HG02763 (cell line): Measurements from ENCODE around the gene PRR11.
"Not testable (repeated sequence)": the region's sequence is repeated elsewhere in the genome, so short reads cannot be mapped to it uniquely, and the experiment has no call there.

ENCODE experiments used
- ATAC-seq: cut with Tn5 transposase; IDR thresholded peaks from one replicate; pipeline ENCODE4 v1.9.1; 2021; ENCODE audit warnings: mild to moderate bottlenecking, moderate library complexity; ENCODE audit not compliant: unreplicated experiment

The PRR11 gene

DNA sequence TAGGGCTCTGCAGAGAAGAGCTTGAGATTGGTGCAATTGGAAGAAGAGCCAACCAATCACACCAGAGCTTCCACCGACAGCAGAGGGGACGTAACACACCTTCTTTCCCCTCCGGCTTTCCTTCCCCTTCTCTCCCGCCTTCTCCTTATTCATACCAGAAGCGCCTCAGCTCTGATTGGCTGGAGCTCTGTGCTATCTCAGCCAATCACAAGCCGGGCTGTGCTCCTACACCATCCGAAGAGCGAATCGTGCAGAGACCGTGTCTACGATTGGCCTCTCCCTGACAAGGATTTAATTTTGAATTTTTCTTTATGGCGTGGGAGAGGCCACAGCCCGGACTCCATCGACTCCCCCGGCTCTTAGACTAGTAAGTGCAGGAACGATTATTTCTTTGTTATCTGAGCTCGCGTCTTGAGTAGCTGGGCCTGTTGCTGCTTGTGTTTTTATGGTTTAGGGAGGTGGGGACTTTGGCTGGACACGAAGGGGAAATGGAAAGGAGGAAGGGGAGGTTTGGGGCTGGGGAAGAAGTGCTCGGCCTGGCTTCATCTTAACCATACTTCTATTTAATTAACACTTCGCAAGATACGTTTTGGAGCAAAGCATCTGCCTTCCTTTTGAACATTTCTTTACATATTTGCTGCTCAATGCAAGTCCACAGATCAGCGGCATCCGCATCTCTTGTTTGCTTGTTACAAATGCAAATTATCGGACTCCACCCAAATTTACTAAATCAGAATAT is at the start of gene PRR11:
PRR11 (plus strand) TSS at position 308 of the 739 bp plus-strand sequence. CDS start 14,007 bp downstream, outside the sequence.
- ATAC-seq, result peak; percentile 81

DNA sequence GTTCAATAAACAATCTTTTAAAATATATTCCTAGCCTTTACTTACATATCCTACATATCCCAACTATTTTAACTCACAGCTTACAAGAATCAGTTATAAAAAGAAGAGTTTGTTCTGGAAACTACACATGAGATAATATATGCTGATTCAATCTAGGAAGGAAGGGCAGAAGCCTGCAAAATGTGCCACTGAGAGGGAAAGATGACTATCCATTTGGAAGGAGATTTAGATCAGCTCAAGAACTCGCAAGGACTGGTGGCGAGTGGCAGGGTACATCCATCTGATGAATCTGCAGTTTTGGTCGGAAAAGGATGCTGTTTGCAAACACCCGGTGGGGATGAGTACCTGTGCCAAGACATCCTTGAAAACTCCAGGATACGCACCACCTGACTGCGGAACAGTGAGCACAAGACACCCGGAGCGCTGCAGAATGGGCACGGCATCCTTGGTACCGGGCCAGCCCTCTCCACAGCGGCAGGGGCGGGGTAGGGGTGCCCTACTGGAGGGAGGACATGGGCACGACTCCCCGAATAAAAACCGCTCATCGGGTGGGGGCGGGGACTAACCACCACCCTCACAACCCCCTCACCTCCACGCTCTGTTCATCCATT is 49.6 kb upstream of the PRR11 start:
- peak; percentile 20 for ATAC-seq

DNA sequence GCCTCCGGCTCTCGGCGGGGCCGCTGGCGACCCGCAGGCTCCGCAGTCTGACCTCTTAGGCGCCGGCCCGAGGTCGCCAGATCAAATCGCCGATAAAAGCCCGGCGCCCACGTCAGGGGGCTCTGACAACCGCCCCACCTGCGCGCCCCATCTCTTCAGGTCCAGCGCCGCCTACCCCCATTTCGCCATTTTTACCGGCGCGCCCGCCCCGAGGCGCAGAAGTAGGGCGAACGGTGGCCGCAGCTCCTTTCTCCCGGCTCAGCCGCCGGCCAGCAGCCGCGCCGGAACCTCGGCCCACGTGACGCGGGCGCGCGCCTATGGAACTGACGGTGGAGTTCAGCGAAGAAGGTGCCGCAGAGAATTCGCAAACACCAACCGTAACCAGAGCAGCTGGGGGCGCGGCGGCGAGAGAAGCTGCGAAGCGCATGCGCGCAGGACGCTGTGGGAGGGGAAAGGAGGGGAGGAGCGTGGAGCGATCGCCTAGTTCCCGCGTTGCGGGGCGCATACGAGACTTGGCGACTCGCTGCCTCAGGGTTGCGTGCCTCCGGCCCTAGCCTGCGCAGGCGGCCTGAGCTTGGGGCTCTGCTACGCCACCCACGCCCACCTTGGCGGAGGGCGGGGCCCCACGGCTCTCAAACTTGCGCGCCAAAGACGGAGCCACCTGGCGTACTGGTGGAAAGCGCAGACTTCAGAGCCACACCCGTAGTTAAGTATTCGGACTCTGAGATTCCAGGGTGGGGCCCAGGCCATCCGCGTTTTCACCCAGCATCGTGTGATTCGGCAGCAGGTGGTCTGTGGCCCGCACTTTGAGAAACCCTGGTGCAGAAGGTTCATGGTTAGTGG is 48.9 kb upstream of the PRR11 start, which contains the start of gene TRIM37:
TRIM37 (minus strand) TSS at position 418 of the 843 bp plus-strand sequence. CDS start 419 bp downstream, outside the sequence.
- peak; percentile 94 for ATAC-seq

DNA sequence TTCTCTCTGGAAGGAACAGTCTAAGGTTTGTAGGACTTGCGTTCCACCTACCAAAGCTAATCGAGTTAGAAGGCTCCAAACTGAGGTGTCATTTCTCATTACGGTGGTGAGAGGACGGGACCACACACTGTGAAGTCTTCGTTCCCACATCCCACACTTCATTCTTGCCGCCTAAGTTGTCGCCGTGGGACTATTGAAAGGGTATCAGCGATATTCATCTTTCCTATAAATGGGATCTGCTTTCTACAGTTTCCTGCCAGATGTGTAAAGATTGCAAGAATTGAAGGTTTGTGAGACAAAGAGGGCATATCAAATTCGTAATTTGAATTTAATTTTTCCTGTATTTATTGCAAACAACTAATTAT is 48.3 kb upstream of the PRR11 start:
- no peak for ATAC-seq

DNA sequence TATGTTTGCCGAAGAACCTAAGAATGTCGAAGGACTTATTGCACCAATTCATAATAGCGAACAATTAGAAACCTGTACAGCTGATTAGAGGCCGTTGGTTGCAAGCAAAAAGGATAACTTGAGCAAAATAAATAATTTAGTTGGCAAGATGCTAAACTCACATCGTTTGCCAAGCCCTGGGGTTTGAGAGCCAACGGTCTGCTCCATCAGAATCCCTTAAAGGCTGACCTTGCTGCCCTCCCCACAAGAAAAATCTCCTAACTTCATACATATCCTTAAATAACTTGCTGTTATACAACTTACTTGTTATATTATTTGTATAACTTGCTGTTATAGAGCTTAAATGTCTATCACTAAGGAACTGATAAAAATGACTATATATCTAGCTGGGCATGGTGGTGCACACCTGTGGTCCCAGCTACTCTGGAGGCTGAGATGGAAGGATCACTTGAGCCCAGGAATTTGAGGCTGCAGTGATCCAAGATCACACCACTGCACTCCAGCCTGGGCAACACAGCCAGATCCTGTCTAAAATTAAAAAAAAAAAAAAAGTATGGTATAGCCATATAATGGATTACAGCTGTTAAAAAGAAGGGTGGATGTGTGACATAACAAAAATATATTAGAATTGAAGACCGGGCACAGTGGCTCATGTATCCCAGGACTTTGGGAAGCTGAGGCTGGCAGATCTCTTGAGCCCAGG is 47.0 kb upstream of the PRR11 start:
- no peak for ATAC-seq

DNA sequence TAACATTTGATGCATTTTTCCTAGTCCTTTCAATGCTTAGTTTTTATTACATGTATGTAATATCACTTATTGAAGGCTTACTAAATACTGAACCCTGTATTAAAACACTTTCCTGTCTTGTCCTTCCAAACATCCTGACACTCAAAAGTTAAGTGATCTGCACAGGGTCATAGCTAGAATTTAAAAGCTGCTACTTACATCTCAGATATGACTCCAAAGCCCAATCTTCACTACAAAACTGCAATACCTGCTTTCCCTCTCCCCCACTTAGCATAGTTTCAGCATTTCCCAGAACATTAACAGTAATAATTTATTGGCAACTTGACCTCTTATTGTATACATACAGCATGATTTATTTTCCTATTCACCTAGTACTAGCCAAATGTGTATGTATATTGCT is 44.6 kb upstream of the PRR11 start:
- no peak for ATAC-seq

DNA sequence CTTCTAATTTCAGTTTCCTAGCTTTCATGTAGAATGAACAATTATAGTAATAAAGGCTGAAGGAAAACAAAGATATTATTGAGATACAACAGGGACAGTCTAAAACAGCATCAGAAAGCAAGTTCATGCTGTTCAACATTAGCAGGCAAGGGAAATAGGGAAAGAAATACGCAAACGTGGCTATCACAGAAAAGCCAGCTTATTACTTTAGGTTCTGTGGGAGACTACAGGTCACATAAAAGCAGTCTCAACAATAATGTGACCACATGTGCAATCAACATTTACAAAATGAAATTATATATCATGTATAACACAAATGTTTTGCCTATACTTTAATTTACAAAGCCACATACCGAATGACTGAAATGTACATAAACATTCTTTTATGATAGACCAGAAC is 44.0 kb upstream of the PRR11 start:
- ATAC-seq, result no peak

DNA sequence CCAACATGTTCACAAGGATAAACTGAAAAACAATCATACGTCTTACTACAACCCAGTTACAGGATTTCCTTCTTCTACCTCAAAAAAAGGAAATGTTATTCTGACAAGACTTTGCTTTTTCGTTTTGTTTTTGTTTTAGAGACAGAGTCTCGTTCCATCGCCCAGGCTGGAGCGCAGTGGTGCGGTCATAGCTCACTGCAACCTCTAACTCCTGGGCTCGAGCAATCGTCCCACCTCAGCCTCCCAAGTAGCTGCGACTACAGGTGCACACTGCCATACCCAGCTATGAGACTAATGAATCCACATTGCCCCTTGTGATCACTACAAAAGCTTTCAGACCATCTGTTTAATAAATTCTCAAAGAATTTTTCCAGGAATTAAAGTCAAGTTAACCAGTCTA is 40.1 kb upstream of the PRR11 start:
- ATAC-seq, result no peak

DNA sequence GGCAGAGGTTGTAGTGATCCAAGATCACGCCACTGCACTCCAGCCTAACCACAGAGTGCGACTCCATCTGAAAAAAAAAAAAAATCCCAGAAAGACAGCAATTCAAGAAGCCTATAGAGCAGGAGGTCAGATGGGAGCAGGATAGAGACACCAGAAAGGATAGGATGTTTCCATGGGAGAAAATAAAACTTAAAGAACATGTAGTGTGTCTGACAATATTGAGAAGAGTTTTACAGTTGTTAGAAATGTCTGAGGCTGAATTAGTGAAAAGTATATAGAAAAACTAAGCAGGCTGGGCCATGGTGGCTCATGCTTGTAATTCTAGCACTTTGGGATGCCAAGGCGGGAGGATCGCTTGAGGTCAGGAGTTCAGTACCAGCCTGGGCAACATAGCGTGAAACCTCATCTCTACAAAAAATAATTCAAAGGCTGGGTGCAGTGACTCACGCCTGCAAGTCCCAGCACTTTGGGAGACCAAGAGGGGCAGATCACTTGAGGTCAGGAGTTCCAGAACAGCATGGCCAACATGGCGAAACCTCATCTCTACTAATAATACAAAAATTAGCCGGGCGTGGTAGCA is 33.6 kb upstream of the PRR11 start:
- no peak for ATAC-seq

DNA sequence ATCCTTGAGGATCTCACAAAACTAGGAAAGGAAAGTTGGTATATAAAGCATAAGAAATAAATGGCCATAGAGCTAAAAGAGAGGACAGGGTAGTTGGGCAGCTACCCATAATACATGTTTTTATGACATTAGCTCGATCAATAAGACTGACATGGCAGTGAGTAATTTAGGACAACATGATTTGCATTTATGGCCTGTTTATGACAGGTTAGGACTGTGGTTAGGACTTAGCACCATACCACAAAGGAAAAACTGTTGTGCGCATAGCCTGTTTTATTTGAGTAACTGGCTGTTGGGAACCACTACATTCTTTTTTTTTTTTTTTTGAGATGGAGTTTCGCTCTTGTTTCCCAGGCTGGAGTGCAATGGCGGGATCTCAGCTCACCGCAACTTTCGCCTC is 30.9 kb upstream of the PRR11 start:
- ATAC-seq, result no peak

DNA sequence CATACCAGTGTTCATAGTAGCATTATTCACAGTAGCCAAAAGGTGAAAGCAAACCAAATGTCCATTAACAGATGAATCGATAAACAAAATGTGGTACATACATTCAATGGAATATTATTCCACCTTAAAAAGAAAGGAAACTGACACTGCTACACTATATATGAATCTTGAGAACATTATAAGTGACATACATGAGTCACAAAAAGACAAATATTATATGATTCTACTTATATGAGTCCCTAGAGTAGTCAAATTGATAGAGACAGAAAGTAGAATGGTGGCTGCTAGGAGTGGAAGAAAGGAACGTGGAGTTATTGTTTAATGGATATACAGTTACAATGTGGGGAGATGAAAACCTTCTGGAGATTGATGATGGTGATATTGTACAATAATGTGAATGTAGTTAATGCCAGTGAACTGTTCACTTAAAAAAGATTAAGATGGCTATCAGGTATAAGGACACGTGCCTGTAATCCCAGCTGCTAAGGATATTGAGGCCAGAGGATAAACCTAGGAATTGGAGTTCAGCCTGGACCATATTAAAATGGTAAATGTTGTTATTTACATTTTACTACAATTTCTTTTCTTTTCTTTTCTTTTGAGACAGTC is 28.6 kb upstream of the PRR11 start:
- no peak for ATAC-seq

DNA sequence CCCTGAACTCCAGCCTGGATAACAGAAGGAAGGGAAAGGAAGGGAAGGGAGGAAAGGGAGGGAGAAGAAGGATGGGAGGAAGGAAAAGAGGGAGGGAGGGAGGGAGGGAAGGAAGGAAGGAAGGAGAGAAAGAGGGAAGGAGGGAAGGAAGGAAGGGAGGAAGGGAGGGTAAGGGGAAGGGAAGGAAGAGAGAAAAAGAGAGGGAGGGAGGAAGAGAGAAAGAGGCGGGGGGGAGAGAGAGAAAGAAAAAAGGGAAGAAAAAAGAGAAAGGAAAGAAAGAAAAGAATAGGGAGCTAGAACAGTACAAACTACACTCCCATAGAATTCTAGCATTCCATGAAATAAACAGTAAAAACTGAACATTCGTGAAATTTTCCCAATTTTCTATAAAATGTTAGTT is 25.7 kb upstream of the PRR11 start:
- no peak for ATAC-seq

DNA sequence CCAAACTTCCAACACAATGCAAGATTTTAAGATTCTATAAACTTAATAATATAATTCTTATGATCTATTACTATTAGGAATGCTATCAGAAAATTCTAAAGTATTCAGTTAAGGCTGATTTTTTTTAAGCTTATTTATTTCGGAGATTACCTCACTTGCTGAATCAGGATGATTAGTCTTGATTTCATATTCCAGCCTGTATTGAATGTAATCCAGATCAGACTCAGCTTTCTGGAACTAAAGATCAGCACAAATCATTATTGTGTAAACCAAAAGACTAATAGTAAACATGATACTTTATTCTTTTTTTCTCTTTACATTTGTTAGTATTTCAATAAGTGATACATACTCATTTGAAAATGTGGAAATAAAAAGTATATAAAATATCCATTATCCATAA is 24.4 kb upstream of the PRR11 start:
- ATAC-seq, result no peak

DNA sequence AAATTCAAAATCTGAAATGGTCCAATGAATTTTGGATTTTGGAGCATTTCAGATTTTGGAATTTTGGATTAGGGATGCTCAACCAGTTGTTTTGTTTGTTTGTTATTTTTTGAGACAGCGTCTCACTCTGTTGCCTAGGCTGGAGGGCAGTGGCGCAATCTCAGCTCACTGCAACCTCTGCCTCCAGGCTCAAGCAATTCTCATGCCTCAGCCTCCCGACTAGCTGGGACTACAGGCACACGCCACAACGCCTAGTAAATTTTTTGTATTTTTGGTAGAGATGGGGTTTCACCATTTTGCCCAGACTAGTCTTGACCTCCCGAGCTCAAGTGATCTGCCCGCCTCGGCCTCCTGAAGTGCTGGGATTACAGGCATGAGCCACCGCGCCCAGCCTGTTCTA is 17.2 kb upstream of the PRR11 start:
- ATAC-seq, result not testable (repeated sequence)

DNA sequence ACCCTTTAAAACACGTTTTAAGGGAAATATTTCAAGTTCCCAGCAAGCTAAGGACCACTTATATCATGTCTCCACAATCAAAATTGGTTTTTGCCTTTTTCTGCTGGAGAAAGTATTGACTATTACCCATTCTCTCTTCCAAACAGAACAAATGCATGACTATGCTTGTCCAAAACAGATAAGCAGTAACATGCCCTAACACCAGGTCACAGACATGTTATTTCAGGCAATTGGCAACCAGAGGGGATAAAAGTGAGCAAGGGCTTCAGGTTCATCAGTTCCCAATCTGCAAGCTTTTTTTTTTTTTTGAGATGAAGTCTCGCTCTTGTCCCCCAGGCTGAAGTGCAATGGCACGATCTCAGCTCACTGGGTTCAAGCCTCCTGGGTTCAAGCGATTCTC is 15.6 kb upstream of the PRR11 start:
- no peak for ATAC-seq

DNA sequence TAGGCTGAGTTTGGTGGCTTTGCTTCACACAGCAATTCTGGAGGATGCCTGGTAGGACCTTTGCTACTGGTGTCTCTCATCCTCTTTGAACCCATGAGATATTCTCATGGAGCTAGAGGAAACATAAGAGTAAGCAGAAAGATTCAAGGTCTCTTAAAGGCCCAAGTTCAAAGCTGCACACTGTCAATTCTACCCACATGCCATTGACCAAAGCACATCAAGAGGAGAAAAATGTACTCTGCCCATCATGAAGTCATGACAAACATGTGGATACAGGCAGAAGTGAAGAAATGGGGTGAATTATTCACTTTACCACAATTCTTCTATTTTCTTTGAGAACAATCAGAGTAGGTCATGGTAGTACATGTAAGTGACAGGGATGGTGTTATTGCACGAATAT is 13.7 kb upstream of the PRR11 start:
- ATAC-seq, result no peak

DNA sequence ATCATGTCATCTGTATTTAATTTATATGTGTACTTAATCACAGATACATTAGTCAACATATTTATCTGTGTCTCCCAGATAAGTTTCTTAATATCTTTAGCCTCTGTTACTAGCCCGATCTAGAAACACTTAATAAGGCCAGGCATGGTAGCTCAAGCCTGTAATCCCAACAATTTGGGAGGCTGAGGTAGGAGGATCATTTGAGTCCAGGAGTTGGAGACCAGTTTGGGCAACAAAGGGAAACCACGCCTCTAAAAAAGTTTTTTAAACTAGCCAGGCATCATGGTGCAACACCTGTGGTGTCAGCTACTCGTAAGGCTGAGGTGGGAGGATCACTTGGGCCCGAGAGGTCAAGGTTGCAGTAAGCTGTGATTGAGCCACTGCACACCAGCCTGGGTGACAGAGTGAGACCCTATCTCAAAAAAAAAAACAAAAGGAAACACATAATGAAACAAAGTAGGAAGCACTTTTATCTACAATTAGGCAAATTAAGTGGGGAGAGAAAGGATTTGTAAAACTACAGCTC is 9.9 kb upstream of the PRR11 start:
- no peak for ATAC-seq

DNA sequence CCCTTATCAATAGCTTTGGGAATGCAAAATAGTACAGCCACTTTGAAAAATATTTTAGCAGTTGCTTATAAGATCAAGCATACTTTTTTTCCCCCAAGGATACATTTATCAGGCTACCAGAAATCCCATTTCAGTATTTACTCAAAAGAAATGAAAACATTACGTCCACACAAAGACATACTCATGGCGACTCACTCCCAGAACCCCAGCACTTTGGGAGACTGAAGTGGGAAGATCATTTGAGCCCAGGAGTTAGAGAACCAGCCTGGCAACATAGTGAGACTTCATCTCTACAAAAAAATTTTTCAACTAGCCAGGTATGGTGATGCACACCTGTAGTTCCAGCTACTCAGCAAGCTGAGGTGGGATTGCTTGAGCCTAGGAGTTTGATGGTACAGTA is 6.5 kb upstream of the PRR11 start:
- no peak for ATAC-seq

DNA sequence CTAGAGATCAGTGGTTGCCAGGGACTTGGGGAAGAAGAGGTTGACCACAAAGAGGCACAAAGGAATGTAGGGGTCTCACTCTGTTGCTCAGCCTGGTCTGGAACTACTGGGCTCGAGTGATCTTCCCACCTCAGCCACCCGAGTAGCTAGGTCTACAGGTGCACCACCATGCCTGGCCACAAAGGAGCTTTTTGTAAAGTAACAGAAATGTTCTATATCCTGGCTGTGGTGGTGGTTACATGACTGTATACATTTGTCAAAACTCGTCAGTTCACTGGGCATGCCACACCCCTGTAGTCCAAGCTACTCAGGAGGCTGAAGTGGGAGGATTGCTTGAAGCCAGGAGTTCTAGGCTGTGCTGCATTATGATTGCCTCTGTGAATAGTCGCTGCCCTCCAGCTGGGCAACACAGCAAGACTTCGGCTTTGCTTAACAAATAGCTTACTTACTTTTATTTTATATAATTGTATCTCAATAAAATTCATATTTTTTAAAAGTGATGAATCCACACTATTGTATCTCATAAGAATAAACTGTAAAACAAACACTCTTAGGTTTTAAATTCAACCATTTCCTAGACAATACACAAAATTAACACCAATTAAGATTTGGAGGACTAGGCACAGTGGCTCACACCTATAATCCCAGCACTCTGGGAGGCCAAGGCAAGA is 5.6 kb upstream of the PRR11 start:
- no peak for ATAC-seq

DNA sequence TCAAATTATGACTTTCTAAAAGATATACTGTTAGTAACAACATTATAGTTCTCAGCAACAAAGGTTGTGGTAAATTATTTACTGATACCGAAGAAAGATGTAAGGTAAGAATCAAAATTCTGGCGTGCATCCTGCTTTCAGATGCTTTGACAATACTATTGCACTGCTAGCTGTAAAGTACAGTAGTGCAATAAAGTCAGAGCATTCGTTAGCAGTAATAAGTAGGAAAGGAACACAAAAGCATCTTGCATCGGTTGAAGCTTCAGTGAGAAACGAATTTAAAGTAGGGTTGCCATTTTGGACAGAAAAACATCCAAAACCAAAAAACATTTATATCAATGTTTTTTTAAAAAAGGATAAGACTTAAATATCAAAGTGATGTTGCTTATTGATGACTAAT is 4.5 kb upstream of the PRR11 start:
- no peak for ATAC-seq
